ENCODE measurements around the gene KLK1. TPM values are rescaled to one million over a fixed set of nuclear protein-coding genes. Genes with fewer than 3 reads are reported as not detected.
A peak's percentile ranks its signal among the peaks of the same experiment; 100 is the strongest.

Gene KLK1
- total RNA-seq (not detected), polyA plus RNA-seq (100 to 1,000 TPM in 2 of 3 donors, 10 to 100 TPM in 1; 44.6 to 398 (median 277) TPM)

DNA sequence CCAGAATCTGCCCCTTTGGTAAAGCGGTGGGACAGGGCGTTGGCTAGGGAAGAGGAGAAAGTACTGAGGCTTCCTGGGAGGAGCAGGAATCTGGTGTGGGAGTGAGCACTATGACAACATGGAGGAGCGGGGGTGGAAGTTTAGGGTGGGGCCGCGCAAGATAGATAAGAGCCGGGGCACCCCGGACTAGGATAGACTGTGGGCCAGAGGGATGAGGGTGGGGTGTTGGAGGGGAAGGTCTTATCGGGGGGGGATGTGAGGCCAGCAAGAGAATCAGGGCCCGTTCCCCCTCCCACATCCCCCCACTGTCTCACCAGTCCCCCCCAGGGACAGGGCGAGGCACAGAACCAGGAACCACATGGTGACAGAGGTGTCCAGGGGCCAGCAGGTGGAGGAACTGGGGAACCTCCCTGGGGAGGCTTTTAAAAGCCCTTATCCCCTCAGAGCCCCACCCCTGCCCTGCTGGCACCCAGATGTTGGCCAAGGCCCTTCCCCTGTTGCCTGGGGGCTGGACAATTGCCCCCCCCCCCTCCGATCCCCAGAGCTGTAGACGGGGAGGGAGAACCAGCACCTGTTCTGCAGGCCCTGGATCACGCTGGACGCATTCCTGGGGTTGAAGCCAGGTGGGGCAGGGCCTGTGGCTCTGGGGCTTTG is at the start of gene KLK1:
TSS of gene KLK1 (minus strand) at position 399 of the 654 bp plus-strand sequence. CDS start at position 360, 39 bp downstream.
- intact Hi-C loops (cut with DNase I) = no loop called here
- peaks cover 6 to 64% (median 41%) of the 10 kb centered on the region in 3 donors for H3K27me3 ChIP-seq

DNA sequence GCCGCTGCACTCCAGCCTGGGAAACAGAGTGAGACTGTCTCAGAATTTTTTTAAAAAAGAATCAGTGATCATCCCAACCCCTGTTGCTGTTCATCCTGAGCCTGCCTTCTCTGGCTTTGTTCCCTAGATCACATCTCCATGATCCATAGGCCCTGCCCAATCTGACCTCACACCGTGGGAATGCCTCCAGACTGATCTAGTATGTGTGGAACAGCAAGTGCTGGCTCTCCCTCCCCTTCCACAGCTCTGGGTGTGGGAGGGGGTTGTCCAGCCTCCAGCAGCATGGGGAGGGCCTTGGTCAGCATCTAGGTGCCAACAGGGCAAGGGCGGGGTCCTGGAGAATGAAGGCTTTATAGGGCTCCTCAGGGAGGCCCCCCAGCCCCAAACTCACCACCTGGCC is 49.5 kb upstream of the KLK1 start, which contains the start of gene KLK2:
TSS of gene KLK2 (plus strand) at position 384 of the 400 bp plus-strand sequence. CDS start 35 bp downstream, outside the sequence.
- intact Hi-C loops (cut with DNase I) = no loop called here
- Histone ChIP-seq H3K4me3 (no peak within 1 kb of the TSS), H3K9me3 (no peaks in the 10 kb centered on the region), H3K27ac (no peak within 1 kb of the TSS), H3K4me1 (no peaks in the 10 kb centered on the region), H3K36me3 (no peaks in the 10 kb centered on the region), H3K27me3 (peaks cover 0 to 49% (median 12%) of the 10 kb centered on the region in 3 donors)
- DNase-seq = no peak
- TF ChIP-seq EP300 (IDR thresholded peaks at IDR 0.05) = no peak
- TF ChIP-seq, protein P1, sequence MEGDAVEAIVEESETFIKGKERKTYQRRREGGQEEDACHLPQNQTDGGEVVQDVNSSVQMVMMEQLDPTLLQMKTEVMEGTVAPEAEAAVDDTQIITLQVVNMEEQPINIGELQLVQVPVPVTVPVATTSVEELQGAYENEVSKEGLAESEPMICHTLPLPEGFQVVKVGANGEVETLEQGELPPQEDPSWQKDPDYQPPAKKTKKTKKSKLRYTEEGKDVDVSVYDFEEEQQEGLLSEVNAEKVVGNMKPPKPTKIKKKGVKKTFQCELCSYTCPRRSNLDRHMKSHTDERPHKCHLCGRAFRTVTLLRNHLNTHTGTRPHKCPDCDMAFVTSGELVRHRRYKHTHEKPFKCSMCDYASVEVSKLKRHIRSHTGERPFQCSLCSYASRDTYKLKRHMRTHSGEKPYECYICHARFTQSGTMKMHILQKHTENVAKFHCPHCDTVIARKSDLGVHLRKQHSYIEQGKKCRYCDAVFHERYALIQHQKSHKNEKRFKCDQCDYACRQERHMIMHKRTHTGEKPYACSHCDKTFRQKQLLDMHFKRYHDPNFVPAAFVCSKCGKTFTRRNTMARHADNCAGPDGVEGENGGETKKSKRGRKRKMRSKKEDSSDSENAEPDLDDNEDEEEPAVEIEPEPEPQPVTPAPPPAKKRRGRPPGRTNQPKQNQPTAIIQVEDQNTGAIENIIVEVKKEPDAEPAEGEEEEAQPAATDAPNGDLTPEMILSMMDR (IDR thresholded peaks at IDR 0.05) = no peak
- TF ChIP-seq POLR2AphosphoS5 (IDR thresholded peaks at IDR 0.05) = no peak
- TF ChIP-seq POLR2A (IDR thresholded peaks at IDR 0.05) = no peak
- 70 to 74% methylated on average over 3 of the region's 3 CpGs for WGBS, 2 donors

More for the DNA sequence above, at the start of gene KLK1:
- TF ChIP-seq POLR2AphosphoS5 (IDR thresholded peaks at IDR 0.05) = no peak
- TF ChIP-seq EP300 (IDR thresholded peaks at IDR 0.05) = no peak
- no peak for TF ChIP-seq POLR2A (IDR thresholded peaks at IDR 0.05)
- TF ChIP-seq, protein P1 (IDR thresholded peaks at IDR 0.05) = no peak
- no peak for DNase-seq
- Histone ChIP-seq H3K36me3 (no peaks in the 10 kb centered on the region), H3K4me1 (no peaks in the 10 kb centered on the region), H3K9me3 (no peaks in the 10 kb centered on the region), H3K4me3 (no peak within 1 kb of the TSS), H3K27ac (no peak within 1 kb of the TSS)
- WGBS, 2 donors = 17 to 63% methylated on average over 14 of the region's 14 CpGs

DNA sequence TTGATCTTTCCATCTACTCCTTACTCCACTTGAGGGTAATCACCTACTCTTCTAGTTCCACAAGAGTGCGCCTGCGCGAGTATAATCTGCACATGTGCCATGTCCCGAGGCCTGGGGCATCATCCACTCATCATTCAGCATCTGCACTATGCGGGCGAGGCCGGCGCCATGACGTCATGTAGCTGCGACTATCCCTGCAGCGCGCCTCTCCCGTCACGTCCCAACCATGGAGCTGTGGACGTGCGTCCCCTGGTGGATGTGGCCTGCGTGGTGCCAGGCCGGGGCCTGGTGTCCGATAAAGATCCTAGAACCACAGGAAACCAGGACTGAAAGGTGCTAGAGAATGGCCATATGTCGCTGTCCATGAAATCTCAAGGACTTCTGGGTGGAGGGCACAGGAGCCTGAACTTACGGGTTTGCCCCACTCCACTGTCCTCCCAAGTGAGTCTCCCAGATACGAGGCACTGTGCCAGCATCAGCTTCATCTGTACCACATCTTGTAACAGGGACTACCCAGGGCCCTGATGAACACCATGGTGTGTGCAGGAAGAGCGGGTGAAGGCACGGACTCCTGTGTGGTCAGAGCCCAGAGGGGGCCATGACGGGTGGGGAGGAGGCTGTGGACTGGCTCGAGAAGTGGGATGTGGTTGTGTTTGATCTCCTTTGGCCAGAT is 47.0 kb upstream of the KLK1 start:
- Histone ChIP-seq H3K36me3 (no peaks in the 10 kb centered on the region), H3K4me1 (no peaks in the 10 kb centered on the region), H3K27me3 (peaks cover 0 to 29% (median 7%) of the 10 kb centered on the region in 3 donors), H3K9me3 (no peaks in the 10 kb centered on the region), H3K4me3 (no peak overlapping the region), H3K27ac (no peak overlapping the region)
- TF ChIP-seq, protein P1 (IDR thresholded peaks at IDR 0.05) = no peak
- TF ChIP-seq EP300 (IDR thresholded peaks at IDR 0.05) (no peak), POLR2AphosphoS5 (IDR thresholded peaks at IDR 0.05) (no peak), POLR2A (IDR thresholded peaks at IDR 0.05) (no peak)
- DNase-seq = peak; percentile 59
- intact Hi-C loops (cut with DNase I) = no loop called here
- WGBS, 2 donors = 61 to 93% methylated on average over 26 of the region's 26 CpGs

DNA sequence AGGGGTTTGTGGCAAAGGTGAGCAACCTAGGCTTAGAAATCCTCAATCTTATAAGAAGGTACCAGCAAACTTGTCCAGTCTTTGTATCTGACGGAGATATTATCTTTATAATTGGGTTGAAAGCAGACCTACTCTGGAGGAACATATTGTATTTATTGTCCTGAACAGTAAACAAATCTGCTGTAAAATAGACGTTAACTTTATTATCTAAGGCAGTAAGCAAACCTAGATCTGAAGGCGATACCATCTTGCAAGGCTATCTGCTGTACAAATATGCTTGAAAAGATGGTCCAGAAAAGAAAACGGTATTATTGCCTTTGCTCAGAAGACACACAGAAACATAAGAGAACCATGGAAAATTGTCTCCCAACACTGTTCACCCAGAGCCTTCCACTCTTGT is 45.9 kb upstream of the KLK1 start:
- intact Hi-C loops (cut with DNase I) = no loop called here
- H3K4me3 ChIP-seq = no peak overlapping the region
- peaks cover 0 to 18% (median 7%) of the 10 kb centered on the region in 3 donors for H3K27me3 ChIP-seq
- no peaks in the 10 kb centered on the region for H3K36me3 ChIP-seq
- TF ChIP-seq POLR2A (IDR thresholded peaks at IDR 0.05) (no peak), POLR2AphosphoS5 (IDR thresholded peaks at IDR 0.05) (no peak), EP300 (IDR thresholded peaks at IDR 0.05) (no peak)
- TF ChIP-seq, protein P1 (IDR thresholded peaks at IDR 0.05) = no peak
- 18 to 65% methylated on average over 4 of the region's 4 CpGs for WGBS, 2 donors
- no peaks in the 10 kb centered on the region for H3K4me1 ChIP-seq
- no peak overlapping the region for H3K27ac ChIP-seq
- H3K9me3 ChIP-seq = no peaks in the 10 kb centered on the region
- no peak for DNase-seq
